Adrenal gland (tissue), 12 donors: Measurements from ENCODE around the gene DIP2C. TPM values are rescaled to one million over a fixed set of nuclear protein-coding genes. Genes with fewer than 3 reads are reported as not detected.
A peak's percentile ranks its signal among the peaks of the same experiment; 100 is the strongest.

Experiments
- DNase-seq, 7 donors: peaks; one replicate each; pipeline ENCODE4 v3.0.0-alpha.2; 2019 to 2020
- H3K27ac ChIP-seq, 5 donors: fragments of 200-600 bp; sonication (generic) in 4 of 5; 1 replicate in 3 of 5; 2 replicates in 2 of 5; pipeline versions ENCODE4 v1.5.1 to v1.8.0; 2016 to 2020; ENCODE audit warnings: mild to moderate bottlenecking in 1 of 5
- H3K27me3 ChIP-seq: fragments of 200-600 bp; 2 replicates; pipeline ENCODE4 v1.8.0; 2021
- H3K36me3 ChIP-seq, 2 donors: fragments of 200-600 bp; replicated peaks in 1 of 2; 1 replicate in 1 of 2; 2 replicates in 1 of 2; pipeline versions ENCODE4 v1.5.1 to v1.8.0; 2018 to 2022
- H3K4me1 ChIP-seq, 2 donors: fragments of 200-600 bp; replicated peaks in 1 of 2; 1 replicate in 1 of 2; 2 replicates in 1 of 2; pipeline versions ENCODE4 v1.5.1 to v1.8.0; 2018 to 2021
- H3K4me3 ChIP-seq, 4 donors: fragments of 200-600 bp; sonication (generic) in 3 of 4; one replicate each; pipeline ENCODE4 v1.5.1; 2016 to 2018
- H3K9me3 ChIP-seq, 3 donors: fragments of 200-600 bp; sonication (generic) in 1 of 3; replicated peaks in 1 of 3; 1 replicate in 2 of 3; 2 replicates in 1 of 3; pipeline versions ENCODE4 v1.5.1 to v1.8.0; 2016 to 2021
- POLR2A ChIP-seq, 2 donors: fragments of 450-650 bp; IDR thresholded peaks; one replicate each; pipeline ENCODE4 v1.6.1; 2017; ENCODE audit warnings: antibody characterized with exemption in 2 of 2, mild to moderate bottlenecking in 2 of 2, moderate library complexity in 1 of 2
- WGBS, 4 donors: extraction: QIAGEN DNeasy Blood & Tissue Kit in 2 of 4; methylation state at CpG; one replicate each; pipeline versions ENCODE4 v1.1.5 to v1.1.7; 2013 to 2017; 5-methylcytosine and 5-hydroxymethylcytosine counted together
- intact Hi-C, 2 donors: fragments of 100-400 bp; cut with DNase I; formaldehyde crosslinking; loops; one replicate each; pipeline versions ENCODE4 v1.14.1 to v1.15.0; 2022 to 2023
- polyA plus RNA-seq, 3 donors: library from polyadenylated mRNA; stranded (reverse); fragments of 200-250 nt in 2 of 3; fragments of 350-450 nt in 1 of 3; fragmentation: Illumina TruSeq in 1 of 3; extraction: RNeasy Lipid Tissue Mini Kit (QIAGEN cat#74804) in 1 of 3; gene quantifications; one replicate each; pipeline ENCODE4 v1.2.3, GENCODE V29; 2013 to 2014
- total RNA-seq, 9 donors: library from RNA; depleted of rRNA in 4 of 9; stranded (reverse); fragments of >200 nt in 4 of 9; fragments of 120-200 nt in 1 of 9; fragmentation: NEBNext Ultra II Directional in 1 of 9; extraction: Animal tissue kit (Norgen Biotek cat#: 25700) in 1 of 9; gene quantifications; one replicate each; pipeline versions ENCODE4 v1.1.0 to v1.2.4, GENCODE V29; 2013 to 2023
- TF ChIP-seq, protein P1 (sequence below), 6 experiments: fragments of 450-650 bp in 4 of 6; fragments of 200-600 bp in 2 of 6; sonication (generic) in 1 of 6; IDR thresholded peaks; 1 replicate in 5 of 6; 2 replicates in 1 of 6; pipeline versions ENCODE4 v1.5.1 to v1.8.0; 2016 to 2021; ENCODE audit warnings: antibody characterized with exemption in 6 of 6, mild to moderate bottlenecking in 2 of 6, moderate library complexity in 1 of 6
- donor health status: healthy with polysubstance abuse.
- donor health status: Bipolar disorder and iron deficiency.
- donor health status: DM: yes; HTN: yes; CAD: no.
- donor health status: DM: no; HTN: no; CAD: no.
- donor health status: DM: no; HTN: no; CAD: no.
- donor health status: DM: yes; HTN: yes; CAD: no.

Gene DIP2C
- total and polyA plus RNA-seq, 12 donors = 4.8 to 23.9 (median 19.7) TPM

DNA sequence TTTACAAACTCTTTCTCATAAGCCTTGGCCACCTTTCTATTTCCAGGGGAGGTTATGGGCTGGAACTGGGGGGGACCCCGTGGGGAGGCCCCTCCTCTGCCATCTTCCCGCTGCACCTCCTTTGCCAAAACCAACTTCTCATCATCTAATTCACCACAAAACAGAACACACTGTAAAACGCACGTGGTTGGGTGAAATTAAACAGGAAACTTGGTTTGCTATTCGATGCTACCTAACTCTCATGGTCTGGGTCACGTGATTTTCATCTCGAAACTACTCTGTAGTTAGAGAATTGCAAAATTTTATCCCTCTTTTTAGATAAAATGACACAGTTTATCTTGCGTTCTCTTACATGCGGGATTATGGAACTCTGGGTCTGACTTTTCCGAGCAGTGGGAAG, 312.2 kb downstream of the DIP2C start:
- Histone ChIP-seq H3K36me3 (peaks cover 0 to 18% of the 10 kb centered on the region in 2 donors), H3K27ac (no peak overlapping the region), H3K9me3 (no peaks in the 10 kb centered on the region), H3K4me3 (no peak overlapping the region), H3K4me1 (no peaks in the 10 kb centered on the region), H3K27me3 (no peaks in the 10 kb centered on the region)
- no peak for DNase-seq
- 87 to 90% (median 90%) methylated on average over 10 of the region's 10 CpGs for WGBS, 4 donors
- intact Hi-C loops = no loop called here
- no peak for TF ChIP-seq POLR2A (IDR thresholded peaks at IDR 0.05)
- TF ChIP-seq, protein P1, sequence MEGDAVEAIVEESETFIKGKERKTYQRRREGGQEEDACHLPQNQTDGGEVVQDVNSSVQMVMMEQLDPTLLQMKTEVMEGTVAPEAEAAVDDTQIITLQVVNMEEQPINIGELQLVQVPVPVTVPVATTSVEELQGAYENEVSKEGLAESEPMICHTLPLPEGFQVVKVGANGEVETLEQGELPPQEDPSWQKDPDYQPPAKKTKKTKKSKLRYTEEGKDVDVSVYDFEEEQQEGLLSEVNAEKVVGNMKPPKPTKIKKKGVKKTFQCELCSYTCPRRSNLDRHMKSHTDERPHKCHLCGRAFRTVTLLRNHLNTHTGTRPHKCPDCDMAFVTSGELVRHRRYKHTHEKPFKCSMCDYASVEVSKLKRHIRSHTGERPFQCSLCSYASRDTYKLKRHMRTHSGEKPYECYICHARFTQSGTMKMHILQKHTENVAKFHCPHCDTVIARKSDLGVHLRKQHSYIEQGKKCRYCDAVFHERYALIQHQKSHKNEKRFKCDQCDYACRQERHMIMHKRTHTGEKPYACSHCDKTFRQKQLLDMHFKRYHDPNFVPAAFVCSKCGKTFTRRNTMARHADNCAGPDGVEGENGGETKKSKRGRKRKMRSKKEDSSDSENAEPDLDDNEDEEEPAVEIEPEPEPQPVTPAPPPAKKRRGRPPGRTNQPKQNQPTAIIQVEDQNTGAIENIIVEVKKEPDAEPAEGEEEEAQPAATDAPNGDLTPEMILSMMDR (IDR thresholded peaks at IDR 0.05) = no peak

DNA sequence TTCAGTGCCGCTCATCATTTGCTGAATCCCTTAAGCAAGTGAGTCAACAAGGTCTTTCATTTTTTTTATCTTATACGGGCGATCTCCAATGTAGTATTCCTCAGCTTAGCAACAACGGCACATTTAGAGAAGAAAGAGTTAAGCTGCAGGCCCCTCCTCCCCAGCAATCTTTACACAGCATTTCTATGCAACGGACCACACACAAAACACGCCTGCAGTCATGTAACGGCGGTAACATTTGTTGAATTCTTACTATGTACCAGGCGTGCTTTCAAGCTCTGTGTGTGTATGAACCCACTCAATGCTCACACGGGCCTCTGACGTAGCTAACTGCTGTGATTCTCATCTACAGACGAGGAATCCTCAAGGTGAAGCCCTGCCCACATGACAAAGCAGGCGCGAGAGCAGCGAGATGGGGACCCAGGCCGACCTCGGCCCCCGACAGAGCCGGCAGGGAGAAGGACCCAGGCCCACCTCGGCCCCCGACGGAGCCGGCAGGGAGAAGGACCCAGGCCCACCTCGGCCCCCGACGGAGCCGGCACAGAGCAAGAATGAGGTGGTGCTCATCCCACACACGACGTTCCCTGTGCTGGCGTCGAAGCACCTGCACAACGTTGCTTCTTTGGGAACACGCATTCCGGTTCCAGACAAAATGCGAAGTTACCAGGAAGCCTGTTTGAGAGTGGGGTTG, 313.5 kb downstream of the DIP2C start:
- DNase-seq = no peak
- WGBS, 4 donors = 93% methylated on average over 26 to 35 of the region's 35 CpGs
- Histone ChIP-seq H3K27me3 (no peaks in the 10 kb centered on the region), H3K36me3 (peaks cover 0 to 7% of the 10 kb centered on the region in 2 donors), H3K9me3 (no peaks in the 10 kb centered on the region), H3K27ac (no peak overlapping the region), H3K4me3 (no peak overlapping the region), H3K4me1 (no peaks in the 10 kb centered on the region)
- TF ChIP-seq, protein P1 (IDR thresholded peaks at IDR 0.05) = no peak
- TF ChIP-seq POLR2A (IDR thresholded peaks at IDR 0.05) = no peak
- intact Hi-C loops = no loop called here

DNA sequence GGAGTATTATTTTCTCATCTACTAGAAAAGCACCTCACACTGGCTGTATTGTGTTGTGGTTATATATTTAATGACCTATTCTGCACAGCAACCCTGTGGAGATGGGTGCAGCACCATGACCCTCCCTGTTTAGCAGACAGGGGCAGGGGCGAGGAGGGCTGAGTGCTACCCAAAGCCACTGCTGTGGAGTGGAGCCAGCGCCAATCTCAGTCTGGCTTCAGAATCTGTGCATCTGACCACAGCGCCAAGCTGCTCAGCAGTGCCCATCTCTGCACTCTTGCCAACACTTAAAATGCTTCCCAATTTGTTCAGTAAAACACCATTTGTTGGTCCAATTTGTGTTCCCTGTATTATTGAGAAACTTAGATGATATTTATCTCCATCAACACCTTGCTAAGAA, 315.1 kb downstream of the DIP2C start:
- H3K27ac ChIP-seq = no peak overlapping the region
- no peak for TF ChIP-seq POLR2A (IDR thresholded peaks at IDR 0.05)
- TF ChIP-seq, protein P1 (IDR thresholded peaks at IDR 0.05) = no peak
- intact Hi-C loops = no loop called here
- 94 to 100% (median 96%) methylated on average over 3 of the region's 3 CpGs for WGBS, 4 donors
- no peak for DNase-seq
- no peaks in the 10 kb centered on the region for H3K4me1 ChIP-seq
- H3K36me3 ChIP-seq = peaks cover 0 to 3% of the 10 kb centered on the region in 2 donors
- H3K4me3 ChIP-seq = no peak overlapping the region
- no peaks in the 10 kb centered on the region for H3K9me3 ChIP-seq
- H3K27me3 ChIP-seq = no peaks in the 10 kb centered on the region

DNA sequence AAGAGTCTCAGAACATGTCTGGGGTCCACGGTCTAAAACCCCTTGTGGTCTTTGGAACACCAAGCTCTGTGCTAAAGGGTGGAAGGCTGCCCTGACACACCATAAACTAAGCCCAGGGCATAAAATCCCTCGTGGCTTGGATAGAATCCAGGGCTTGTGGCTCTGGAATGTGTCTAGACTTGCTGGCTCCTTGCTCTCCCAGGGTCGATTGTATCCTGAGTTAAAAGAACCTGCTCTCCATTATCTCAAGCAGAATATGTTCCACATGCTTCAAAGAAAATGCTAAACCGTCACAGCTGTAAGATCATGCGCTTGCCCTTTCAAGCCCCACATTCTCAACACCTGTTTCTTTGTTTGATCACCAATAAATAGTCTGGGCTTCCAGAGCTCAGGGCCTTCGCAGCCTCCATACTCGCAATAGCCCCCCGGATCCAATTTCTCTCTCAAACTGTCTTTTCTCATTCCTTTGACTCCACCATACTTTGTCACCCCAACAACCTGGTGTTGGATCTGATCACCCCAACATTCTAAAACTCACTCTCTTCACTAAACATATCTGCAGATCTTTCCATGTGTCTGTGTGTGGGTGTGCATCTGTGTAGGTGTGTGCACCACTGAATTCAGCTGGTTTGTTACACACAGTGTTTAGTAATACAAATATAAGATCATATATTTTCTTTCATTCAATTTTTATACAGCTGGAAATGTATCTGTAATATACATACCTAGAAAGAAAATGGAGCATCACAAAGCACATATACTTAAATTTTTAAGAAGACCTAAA, 315.8 kb downstream of the DIP2C start:
- intact Hi-C loops = no loop called here
- TF ChIP-seq POLR2A (IDR thresholded peaks at IDR 0.05) = no peak
- TF ChIP-seq, protein P1 (IDR thresholded peaks at IDR 0.05) = no peak
- Histone ChIP-seq H3K36me3 (peaks cover 0 to 7% of the 10 kb centered on the region in 2 donors), H3K27ac (no peak overlapping the region), H3K4me1 (no peaks in the 10 kb centered on the region), H3K4me3 (no peak overlapping the region), H3K9me3 (no peaks in the 10 kb centered on the region), H3K27me3 (no peaks in the 10 kb centered on the region)
- WGBS, 4 donors = 62 to 71% (median 66%) methylated on average over 8 of the region's 8 CpGs
- DNase-seq = peak in 4 of 7 donors; percentile 53 to 82 (median 58)
